Duodenal mucosa (tissue), 2 donors: ENCODE data around the gene MYRF.

Experiments
- H3K27ac ChIP-seq: one replicate; pipeline ENCODE4 v1.7.0; 2013; ENCODE audit warnings: low read depth, low read length
- H3K27me3 ChIP-seq, 2 donors: one replicate each; pipeline ENCODE4 v1.7.0; 2013; ENCODE audit warnings: low read length in 2 of 2, control low read depth in 1 of 2; ENCODE audit not compliant: insufficient read depth in 2 of 2, control insufficient read depth in 1 of 2
- H3K36me3 ChIP-seq, 2 donors: one replicate each; pipeline ENCODE4 v1.7.0; 2013; ENCODE audit warnings: low read length in 2 of 2, control low read depth in 1 of 2; ENCODE audit not compliant: insufficient read depth in 2 of 2, control insufficient read depth in 1 of 2
- H3K4me1 ChIP-seq, 2 donors: one replicate each; pipeline ENCODE4 v1.7.0; 2013; ENCODE audit warnings: low read length in 2 of 2, control low read depth in 1 of 2; ENCODE audit not compliant: insufficient read depth in 2 of 2, control insufficient read depth in 1 of 2
- H3K4me3 ChIP-seq, 2 donors: one replicate each; pipeline ENCODE4 v1.7.0; 2013; ENCODE audit warnings: low read length in 2 of 2, low read depth in 1 of 2
- H3K9ac ChIP-seq, 2 donors: one replicate each; pipeline ENCODE4 v1.7.0; 2013; ENCODE audit warnings: low read length in 2 of 2, low read depth in 1 of 2
- H3K9me3 ChIP-seq, 2 donors: one replicate each; pipeline ENCODE4 v1.7.0; 2013; ENCODE audit warnings: low read length in 2 of 2, control low read depth in 1 of 2; ENCODE audit not compliant: control insufficient read depth in 1 of 2

The MYRF gene

GRCh38 chr11:61711498-61711897, 40.9 kb upstream of the MYRF start:
- Histone ChIP-seq H3K36me3 (no peaks in the 10 kb centered on the region), H3K9me3 (no peaks in the 10 kb centered on the region), H3K9ac (no peak overlapping the region), H3K4me1 (peaks cover 18 to 21% of the 10 kb centered on the region in 2 donors), H3K4me3 (no peak overlapping the region), H3K27me3 (no peaks in the 10 kb centered on the region), H3K27ac (no peak overlapping the region)

- no peak overlapping the region for H3K4me3 ChIP-seq
- H3K9me3 ChIP-seq = no peaks in the 10 kb centered on the region
- H3K27ac ChIP-seq = no peak overlapping the region
- H3K4me1 ChIP-seq = peaks cover 10 to 17% of the 10 kb centered on the region in 2 donors
- no peaks in the 10 kb centered on the region for H3K27me3 ChIP-seq
- no peak overlapping the region for H3K9ac ChIP-seq
- H3K36me3 ChIP-seq = no peaks in the 10 kb centered on the region
Observed at GRCh38 chr11:61712314-61712713, 40.1 kb upstream of the MYRF start.

GRCh38 chr11:61712846-61713245, 39.6 kb upstream of the MYRF start:
- Histone ChIP-seq H3K9ac (no peak overlapping the region), H3K27me3 (no peaks in the 10 kb centered on the region), H3K9me3 (no peaks in the 10 kb centered on the region), H3K36me3 (no peaks in the 10 kb centered on the region), H3K4me3 (no peak overlapping the region), H3K27ac (no peak overlapping the region), H3K4me1 (peaks cover 6 to 14% of the 10 kb centered on the region in 2 donors)

GRCh38 chr11:61713464-61713863, 39.0 kb upstream of the MYRF start:
- H3K9ac ChIP-seq = no peak overlapping the region
- H3K4me1 ChIP-seq = peaks cover 6 to 14% of the 10 kb centered on the region in 2 donors
- H3K27ac ChIP-seq = no peak overlapping the region
- no peaks in the 10 kb centered on the region for H3K36me3 ChIP-seq
- no peaks in the 10 kb centered on the region for H3K9me3 ChIP-seq
- no peaks in the 10 kb centered on the region for H3K27me3 ChIP-seq
- no peak overlapping the region for H3K4me3 ChIP-seq

- Histone ChIP-seq H3K36me3 (no peaks in the 10 kb centered on the region), H3K4me3 (no peak overlapping the region), H3K9me3 (no peaks in the 10 kb centered on the region), H3K9ac (no peak overlapping the region), H3K4me1 (peaks cover 6 to 14% of the 10 kb centered on the region in 2 donors), H3K27ac (no peak overlapping the region), H3K27me3 (no peaks in the 10 kb centered on the region)
Observed at GRCh38 chr11:61713906-61714305, 38.5 kb upstream of the MYRF start.

GRCh38 chr11:61714316-61714715, 38.1 kb upstream of the MYRF start:
- Histone ChIP-seq H3K27me3 (no peaks in the 10 kb centered on the region), H3K9me3 (no peaks in the 10 kb centered on the region), H3K27ac (no peak overlapping the region), H3K9ac (no peak overlapping the region), H3K4me1 (peaks cover 6 to 14% of the 10 kb centered on the region in 2 donors), H3K36me3 (no peaks in the 10 kb centered on the region), H3K4me3 (no peak overlapping the region)

GRCh38 chr11:61714916-61715315, 37.5 kb upstream of the MYRF start:
- no peak overlapping the region for H3K27ac ChIP-seq
- no peaks in the 10 kb centered on the region for H3K27me3 ChIP-seq
- peaks cover 6 to 14% of the 10 kb centered on the region in 2 donors for H3K4me1 ChIP-seq
- no peak overlapping the region for H3K4me3 ChIP-seq
- no peaks in the 10 kb centered on the region for H3K36me3 ChIP-seq
- H3K9ac ChIP-seq = no peak overlapping the region
- H3K9me3 ChIP-seq = no peaks in the 10 kb centered on the region

GRCh38 chr11:61715867-61716266, 36.6 kb upstream of the MYRF start:
- Histone ChIP-seq H3K27me3 (no peaks in the 10 kb centered on the region), H3K4me1 (peaks cover 6 to 14% of the 10 kb centered on the region in 2 donors), H3K36me3 (no peaks in the 10 kb centered on the region), H3K27ac (no peak overlapping the region), H3K9ac (no peak overlapping the region), H3K4me3 (no peak overlapping the region), H3K9me3 (no peaks in the 10 kb centered on the region)

- Histone ChIP-seq H3K27me3 (no peaks in the 10 kb centered on the region), H3K4me1 (peaks cover 6 to 14% of the 10 kb centered on the region in 2 donors), H3K36me3 (no peaks in the 10 kb centered on the region), H3K27ac (no peak overlapping the region), H3K9ac (no peak overlapping the region), H3K9me3 (no peaks in the 10 kb centered on the region), H3K4me3 (no peak overlapping the region)
Observed at GRCh38 chr11:61716478-61717285, 35.8 kb upstream of the MYRF start.

- Histone ChIP-seq H3K9ac (no peak overlapping the region), H3K4me1 (peaks cover 6 to 14% of the 10 kb centered on the region in 2 donors), H3K4me3 (no peak overlapping the region), H3K36me3 (no peaks in the 10 kb centered on the region), H3K27me3 (no peaks in the 10 kb centered on the region), H3K27ac (no peak overlapping the region), H3K9me3 (no peaks in the 10 kb centered on the region)
Observed at GRCh38 chr11:61717286-61718033, 35.0 kb upstream of the MYRF start.
